Measurements from ENCODE around the gene GPX3. TPM values are rescaled to one million over a fixed set of nuclear protein-coding genes. Genes with fewer than 3 reads are reported as not detected.

The GPX3 gene
- total RNA-seq, 6 experiments from 2014 or later, result 192 to 869 (median 343) TPM

GRCh38 chr5:151039665-151040064 lies 19.3 kb downstream of the GPX3 start:
- Histone ChIP-seq H3K9me3 (no peaks in the 10 kb centered on the region), H3K27ac (peak overlapping the region; percentile 77 to 86 (median 77)), H3K27me3 (no peaks in the 10 kb centered on the region), H3K4me1 (peaks cover 0 to 61% (median 33%) of the 10 kb centered on the region in 4 donors), H3K36me3 (peaks cover 6 to 57% (median 15%) of the 10 kb centered on the region in 4 donors), H3K4me3 (no peak overlapping the region)
- no peak for DNase-seq
- no peak for TF ChIP-seq POLR2A (IDR thresholded peaks at IDR 0.05)
- TF ChIP-seq CTCF (IDR thresholded peaks at IDR 0.05), result no peak
- WGBS (ENCODE audit: insufficient coverage, low coverage, low lambda C conversion rate, missing lambda C conversion rate), result 62% methylated on average over 5 of the region's 9 CpGs
- intact Hi-C loops (cut with DNase I), result loop anchor here in 1 of 2 donors (5.0 kb wide), 1 partner anchor 32 kb away; no protein-coding TSS in a partner anchor
- no peak for ATAC-seq

GRCh38 chr5:151040211-151040747 lies 19.9 kb downstream of the GPX3 start:
- no peak for TF ChIP-seq POLR2A (IDR thresholded peaks at IDR 0.05)
- peak; percentile 27 to 45 (median 38) for TF ChIP-seq CTCF (IDR thresholded peaks at IDR 0.05)
- peaks cover 4 to 57% (median 11%) of the 10 kb centered on the region in 4 donors for H3K36me3 ChIP-seq
- DNase-seq, result peak; percentile 76 to 87 (median 76)

GRCh38 chr5:151041577-151042268 lies 21.3 kb downstream of the GPX3 start:
- no peak for DNase-seq
- H3K4me1 ChIP-seq, result peaks cover 0 to 61% (median 33%) of the 10 kb centered on the region in 4 donors

More at GRCh38 chr5:151040211-151040747, 19.9 kb downstream of the GPX3 start:
- WGBS (ENCODE audit: insufficient coverage, low coverage, low lambda C conversion rate, missing lambda C conversion rate), result 32% methylated on average over 3 of the region's 8 CpGs
- peak; percentile 69 to 86 (median 79) for ATAC-seq
- intact Hi-C loops (cut with DNase I), result loop anchor here in 1 of 2 donors (5.0 kb wide), 1 partner anchor 33 kb away; no protein-coding TSS in a partner anchor
- Histone ChIP-seq H3K4me1 (peaks cover 0 to 61% (median 33%) of the 10 kb centered on the region in 4 donors), H3K9me3 (no peaks in the 10 kb centered on the region), H3K27me3 (no peaks in the 10 kb centered on the region), H3K27ac (peak overlapping the region; percentile 77 to 86 (median 77)), H3K4me3 (no peak overlapping the region)

More at GRCh38 chr5:151041577-151042268, 21.3 kb downstream of the GPX3 start:
- WGBS (ENCODE audit: insufficient coverage, low coverage, low lambda C conversion rate, missing lambda C conversion rate), result 41% methylated on average over 11 of the region's 11 CpGs
- Histone ChIP-seq H3K27me3 (no peaks in the 10 kb centered on the region), H3K4me3 (no peak overlapping the region), H3K36me3 (peaks cover 0 to 57% (median 3%) of the 10 kb centered on the region in 4 donors), H3K27ac (peak overlapping the region; percentile 6 to 86 (median 67)), H3K9me3 (no peaks in the 10 kb centered on the region)
- TF ChIP-seq CTCF (IDR thresholded peaks at IDR 0.05), result no peak
- TF ChIP-seq POLR2A (IDR thresholded peaks at IDR 0.05), result no peak
- intact Hi-C loops (cut with DNase I), result loop anchor here in 1 of 2 donors (5.0 kb wide), 1 partner anchor 34 kb away; no protein-coding TSS in a partner anchor
- peak in 1 of 4 donors; percentile 12 for ATAC-seq
